Measurements from ENCODE around the gene PLEKHM2.

GRCh38 chr1:15735304-15736037 is 51.4 kb downstream of the PLEKHM2 start:
- TF ChIP-seq EZH2 (IDR thresholded peaks at IDR 0.05; ENCODE audit: borderline replicate concordance, low read depth, low read length, poor library complexity, severe bottlenecking) (no peak), CTCF (conservative IDR thresholded peaks at IDR 0.05; ENCODE audit: low read depth, low read length) (no peak)

Data from A673 (cell line).